Astrocyte (in vitro differentiated cells and primary cell): Measurements from ENCODE around the gene ZNF775.

Experiments used
- CTCF ChIP-seq: IDR thresholded peaks from 2 replicates; pipeline ENCODE4 v1.5.1; 2011; ENCODE audit warnings: low read depth, mild to moderate bottlenecking, inconsistent platforms, low read length, moderate library complexity; ENCODE audit not compliant: insufficient read depth
- EZH2 ChIP-seq: IDR thresholded peaks from 2 replicates; pipeline ENCODE4 v1.6.1; 2012; ENCODE audit warnings: mild to moderate bottlenecking, low read length, inconsistent platforms; ENCODE audit not compliant: insufficient read depth

- no peak for TF ChIP-seq CTCF
- TF ChIP-seq EZH2 = no peak
Measured at GRCh38 chr7:150398108-150398964, 19.2 kb downstream of the ZNF775 start.
